GM12891 (cell line): ENCODE data around the gene CARD16.
A peak's percentile ranks its signal among the peaks of the same experiment; 100 is the strongest.
"Not testable (repeated sequence)": the region's sequence is repeated elsewhere in the genome, so short reads cannot be mapped to it uniquely, and the experiment has no call there.

ENCODE experiments used
- DNase-seq: peaks from one replicate; pipeline ENCODE4 v3.0.0; 2011; ENCODE audit warnings: low spot score; ENCODE audit not compliant: insufficient read length
- FAIRE-seq: peaks from 2 replicates; lab custom pipeline; 2011; peaks lifted over from hg19 to GRCh38; lab: Jason Lieb, UNC
- PAX5 ChIP-seq: IDR thresholded peaks from 2 replicates; pipeline ENCODE4 v1.6.1; 2011; ENCODE audit warnings: low read length, moderate library complexity, mild to moderate bottlenecking; ENCODE audit not compliant: insufficient read depth, severe bottlenecking
- POLR2A ChIP-seq: IDR thresholded peaks from 2 replicates; pipeline ENCODE4 v1.6.1; 2011; ENCODE audit warnings: low read depth, low read length, control low read depth
- POLR2AphosphoS5 ChIP-seq: IDR thresholded peaks from 2 replicates; pipeline ENCODE4 v1.6.1; 2011; ENCODE audit warnings: low read depth, low read length, control low read depth
- POU2F2 ChIP-seq: IDR thresholded peaks from 2 replicates; pipeline ENCODE4 v1.6.1; 2011; ENCODE audit warnings: low read depth, mild to moderate bottlenecking, control low read depth, low read length, moderate library complexity
- SPI1 ChIP-seq: IDR thresholded peaks from 2 replicates; pipeline ENCODE4 v1.6.1; 2011; ENCODE audit warnings: low read depth, low read length, control low read depth
- TAF1 ChIP-seq: IDR thresholded peaks from 2 replicates; pipeline ENCODE4 v1.6.1; 2011; ENCODE audit warnings: low read depth, low read length, control low read depth

The CARD16 gene

GRCh38 chr11:105046898-105047579, 1.9 kb upstream of the CARD16 start:
- FAIRE-seq (no peak), DNase-seq (no peak)
- no peak for TF ChIP-seq SPI1
- TF ChIP-seq POLR2A = no peak
- TF ChIP-seq PAX5 = no peak

- no peak for FAIRE-seq
Measured at GRCh38 chr11:105045676-105046296, 651 bp upstream of the CARD16 start.

GRCh38 chr11:105042178-105042577, 3.0 kb downstream of the CARD16 start:
- TF ChIP-seq SPI1 = no peak
- TF ChIP-seq PAX5 = no peak
- FAIRE-seq (no peak), DNase-seq (no peak)

More at GRCh38 chr11:105045676-105046296, 651 bp upstream of the CARD16 start:
- TF ChIP-seq SPI1 = no peak
- TF ChIP-seq TAF1 = no peak
- TF ChIP-seq POLR2AphosphoS5 = no peak
- TF ChIP-seq POU2F2 = no peak
- TF ChIP-seq POLR2A = no peak
- TF ChIP-seq PAX5 = no peak
- no peak for DNase-seq

- no peak for TF ChIP-seq POU2F2
- no peak for TF ChIP-seq POLR2A
- TF ChIP-seq PAX5 = no peak
- no peak for TF ChIP-seq POLR2AphosphoS5
- no peak for TF ChIP-seq TAF1
- TF ChIP-seq SPI1 = no peak
Measured at GRCh38 chr11:105040703-105041102, 4.4 kb downstream of the CARD16 start.

GRCh38 chr11:105034813-105035620, 10.1 kb downstream of the CARD16 start, which contains the start of gene CASP1:
Gene CASP1, minus strand, starts transcription at chr11:105035144. Its CDS starts 31 bp downstream, at chr11:105035113.
- TF ChIP-seq PAX5 (no peak), POU2F2 (peak; percentile 89; the same call in 1 of the 2 replicates), SPI1 (peak; percentile 42; the same call in 1 of the 2 replicates), POLR2A (0 out of 2 replicates have a peak, but pooled peaks have one; percentile 45), POLR2AphosphoS5 (no peak), TAF1 (peak; percentile 83)
- DNase-seq = no peak
- no peak for FAIRE-seq

More at GRCh38 chr11:105040703-105041102, 4.4 kb downstream of the CARD16 start:
- FAIRE-seq (no peak), DNase-seq (no peak)

- DNase-seq, FAIRE-seq: not testable (repeated sequence)
Measured at GRCh38 chr11:105034388-105034787, 10.7 kb downstream of the CARD16 start.

- no peak for FAIRE-seq
- no peak for DNase-seq
- no peak for TF ChIP-seq POLR2AphosphoS5
- TF ChIP-seq TAF1 = no peak
- no peak for TF ChIP-seq SPI1
- TF ChIP-seq PAX5 = no peak
- TF ChIP-seq POU2F2 = no peak
Measured at GRCh38 chr11:105033781-105034180, 11.4 kb downstream of the CARD16 start.

- peak; percentile 9 for FAIRE-seq
- TF ChIP-seq TAF1 (no peak), PAX5 (no peak), SPI1 (no peak), POU2F2 (no peak), POLR2A (no peak), POLR2AphosphoS5 (no peak)
- DNase-seq = no peak
Measured at GRCh38 chr11:105033343-105033742, 11.8 kb downstream of the CARD16 start.

- TF ChIP-seq POLR2A = no peak
- no peak for TF ChIP-seq POLR2AphosphoS5
- TF ChIP-seq POU2F2 = no peak
- TF ChIP-seq PAX5 = no peak
- TF ChIP-seq SPI1 = no peak
- no peak for TF ChIP-seq TAF1
- FAIRE-seq = no peak
- no peak for DNase-seq
Measured at GRCh38 chr11:105032495-105032894, 12.6 kb downstream of the CARD16 start.

- DNase-seq = no peak
- no peak for TF ChIP-seq PAX5
- no peak for TF ChIP-seq TAF1
- no peak for TF ChIP-seq POLR2AphosphoS5
- no peak for TF ChIP-seq SPI1
- TF ChIP-seq POLR2A = no peak
- no peak for TF ChIP-seq POU2F2
Measured at GRCh38 chr11:105027678-105028077, 17.5 kb downstream of the CARD16 start.

More at GRCh38 chr11:105027678-105028077, 17.5 kb downstream of the CARD16 start:
- no peak for FAIRE-seq
